Osteocyte (in vitro differentiated cells): ENCODE measurements around the gene C10orf90. TPM values are rescaled to one million over a fixed set of nuclear protein-coding genes. Genes with fewer than 3 reads are reported as not detected.

Experiments used
- DNase-seq: peaks from one replicate; pipeline ENCODE4 v3.0.0; 2021; ENCODE audit warnings: mixed read lengths; ENCODE audit not compliant: unreplicated experiment; ENCODE audit errors: extremely low spot score
- H3K27ac Mint-ChIP-seq: one replicate; pipeline ENCODE4 v1.8.0; 2021; ENCODE audit warnings: mild to moderate bottlenecking, mixed read lengths; ENCODE audit not compliant: unreplicated experiment
- H3K27me3 Mint-ChIP-seq: one replicate; pipeline ENCODE4 v1.8.0; 2021; ENCODE audit warnings: mixed read lengths; ENCODE audit not compliant: unreplicated experiment
- H3K36me3 Mint-ChIP-seq: one replicate; pipeline ENCODE4 v1.8.0; 2021; ENCODE audit warnings: mixed read lengths; ENCODE audit not compliant: unreplicated experiment
- H3K4me1 Mint-ChIP-seq: one replicate; pipeline ENCODE4 v1.8.0; 2021; ENCODE audit warnings: mixed read lengths; ENCODE audit not compliant: unreplicated experiment
- H3K4me3 Mint-ChIP-seq: one replicate; pipeline ENCODE4 v1.8.0; 2021; ENCODE audit warnings: mild to moderate bottlenecking, moderate library complexity, mixed read lengths; ENCODE audit not compliant: unreplicated experiment
- H3K9me3 Mint-ChIP-seq: one replicate; pipeline ENCODE4 v1.8.0; 2021; ENCODE audit warnings: mixed read lengths; ENCODE audit not compliant: unreplicated experiment
- total RNA-seq: library from RNA; stranded (reverse); gene quantifications from 2 replicates; pipeline ENCODE4 v1.2.1, GENCODE V29; 2021
- TF ChIP-seq, protein P1 (sequence below): fragments of 200-600 bp; sonication (generic); IDR thresholded peaks from 2 replicates; pipeline ENCODE4 v1.5.0; 2021; ENCODE audit warnings: antibody characterized with exemption, mild to moderate bottlenecking, moderate library complexity

C10orf90 gene
- total RNA-seq, 1 donor from 2014 or later = not detected

DNA sequence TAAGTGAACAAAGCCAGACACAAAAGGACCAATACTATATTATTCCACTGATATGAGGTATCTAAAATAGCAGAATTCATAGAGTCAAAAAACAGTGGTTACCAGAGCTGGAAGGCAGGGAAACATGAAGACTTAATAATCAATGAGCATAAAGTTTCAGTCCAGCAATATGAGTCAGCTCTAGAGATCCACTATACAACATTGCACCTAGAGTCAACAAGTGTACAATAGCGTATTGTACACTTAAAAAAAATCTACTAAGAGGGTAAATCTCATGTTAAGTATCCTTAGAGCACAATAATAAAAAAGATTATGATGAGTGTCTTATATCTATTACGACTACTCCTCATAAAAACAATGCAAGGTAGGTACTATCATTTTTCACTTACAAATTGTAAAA is 36.1 kb downstream of the C10orf90 start:
- Mint-ChIP-seq H3K27ac (no peak overlapping the region), H3K36me3 (no peaks in the 10 kb centered on the region), H3K4me3 (no peak overlapping the region), H3K4me1 (no peaks in the 10 kb centered on the region), H3K27me3 (peaks cover 11% of the 10 kb centered on the region), H3K9me3 (no peaks in the 10 kb centered on the region)
- no peak for DNase-seq
- TF ChIP-seq, protein P1, sequence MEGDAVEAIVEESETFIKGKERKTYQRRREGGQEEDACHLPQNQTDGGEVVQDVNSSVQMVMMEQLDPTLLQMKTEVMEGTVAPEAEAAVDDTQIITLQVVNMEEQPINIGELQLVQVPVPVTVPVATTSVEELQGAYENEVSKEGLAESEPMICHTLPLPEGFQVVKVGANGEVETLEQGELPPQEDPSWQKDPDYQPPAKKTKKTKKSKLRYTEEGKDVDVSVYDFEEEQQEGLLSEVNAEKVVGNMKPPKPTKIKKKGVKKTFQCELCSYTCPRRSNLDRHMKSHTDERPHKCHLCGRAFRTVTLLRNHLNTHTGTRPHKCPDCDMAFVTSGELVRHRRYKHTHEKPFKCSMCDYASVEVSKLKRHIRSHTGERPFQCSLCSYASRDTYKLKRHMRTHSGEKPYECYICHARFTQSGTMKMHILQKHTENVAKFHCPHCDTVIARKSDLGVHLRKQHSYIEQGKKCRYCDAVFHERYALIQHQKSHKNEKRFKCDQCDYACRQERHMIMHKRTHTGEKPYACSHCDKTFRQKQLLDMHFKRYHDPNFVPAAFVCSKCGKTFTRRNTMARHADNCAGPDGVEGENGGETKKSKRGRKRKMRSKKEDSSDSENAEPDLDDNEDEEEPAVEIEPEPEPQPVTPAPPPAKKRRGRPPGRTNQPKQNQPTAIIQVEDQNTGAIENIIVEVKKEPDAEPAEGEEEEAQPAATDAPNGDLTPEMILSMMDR = no peak

DNA sequence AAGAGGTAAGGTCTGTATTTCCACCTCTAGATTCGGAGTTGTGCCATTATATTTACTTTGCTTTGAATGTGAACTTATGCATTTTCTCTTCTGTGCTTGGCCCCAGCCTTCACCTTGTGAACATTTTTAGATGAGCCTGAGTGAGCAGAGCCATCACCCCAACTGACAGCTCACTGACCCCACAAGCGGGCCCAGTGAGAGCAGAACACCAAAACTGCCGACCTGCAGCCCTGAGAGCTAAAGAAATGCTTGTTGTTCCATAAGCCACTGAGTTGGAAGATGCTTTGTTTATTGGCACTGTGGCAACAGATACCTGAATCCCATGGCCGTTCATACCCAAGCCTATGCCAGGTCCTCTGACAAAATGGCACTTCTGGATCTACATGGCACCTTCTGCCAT is 37.8 kb downstream of the C10orf90 start:
- Mint-ChIP-seq H3K4me3 (no peak overlapping the region), H3K27ac (no peak overlapping the region), H3K9me3 (no peaks in the 10 kb centered on the region), H3K27me3 (peaks cover 15% of the 10 kb centered on the region), H3K36me3 (no peaks in the 10 kb centered on the region), H3K4me1 (no peaks in the 10 kb centered on the region)
- no peak for DNase-seq
- TF ChIP-seq, protein P1 = no peak

DNA sequence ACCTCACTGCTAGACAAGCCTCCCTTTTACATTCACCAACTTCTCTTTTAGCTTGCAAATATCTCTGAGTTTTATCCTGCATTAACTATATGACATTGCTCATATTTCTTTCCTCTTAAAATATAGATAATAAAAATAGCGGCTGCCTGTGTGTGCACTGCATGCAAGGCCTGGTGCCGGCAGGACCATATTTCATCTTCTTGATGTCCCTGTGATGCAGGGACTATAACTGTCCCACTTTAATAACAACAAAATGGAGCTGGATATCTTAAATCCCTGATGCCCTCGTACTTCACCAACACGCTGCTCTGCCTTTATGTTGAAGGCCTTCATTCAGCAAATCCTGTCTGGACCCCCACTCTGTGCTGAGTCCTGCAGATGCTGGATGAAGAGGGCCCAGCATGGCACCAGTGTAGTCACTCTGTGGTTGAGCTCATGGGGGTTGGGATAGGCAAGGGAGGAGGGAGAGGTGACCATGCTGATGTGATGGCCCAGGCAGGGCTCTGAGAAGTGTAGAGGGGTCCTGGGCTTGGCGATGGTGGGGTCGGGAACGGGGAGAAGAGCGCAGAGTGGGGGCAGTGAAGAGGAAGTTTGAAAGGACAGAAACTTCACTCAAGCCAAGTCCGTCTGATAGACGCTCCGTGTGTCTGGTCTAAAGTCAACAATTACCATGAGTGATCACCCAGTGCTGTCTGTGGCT is 40.4 kb downstream of the C10orf90 start:
- Mint-ChIP-seq H3K4me1 (no peaks in the 10 kb centered on the region), H3K36me3 (no peaks in the 10 kb centered on the region), H3K9me3 (no peaks in the 10 kb centered on the region), H3K27ac (no peak overlapping the region), H3K27me3 (peaks cover 15% of the 10 kb centered on the region), H3K4me3 (no peak overlapping the region)
- DNase-seq = no peak
- TF ChIP-seq, protein P1 = no peak

DNA sequence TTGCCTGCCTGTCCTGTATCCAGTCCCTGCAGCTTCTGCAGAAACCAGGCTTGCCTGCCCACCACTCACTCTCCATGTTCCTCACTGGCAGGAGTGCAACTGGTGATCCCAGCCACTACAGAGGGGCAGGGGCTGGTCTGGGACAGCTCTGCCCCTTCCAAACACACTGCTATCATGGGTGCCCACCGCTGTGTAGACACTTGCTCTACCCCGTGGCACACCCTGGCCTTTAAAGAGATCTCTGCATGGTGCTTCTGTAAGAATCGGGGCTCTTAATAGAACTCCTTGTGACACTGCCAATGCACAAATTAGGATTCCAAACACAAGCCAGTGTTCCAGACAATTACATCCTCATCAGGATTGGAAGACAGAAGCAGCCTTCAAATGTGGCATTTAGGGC is 41.7 kb downstream of the C10orf90 start:
- Mint-ChIP-seq H3K27ac (no peak overlapping the region), H3K36me3 (no peaks in the 10 kb centered on the region), H3K4me3 (no peak overlapping the region), H3K27me3 (peaks cover 15% of the 10 kb centered on the region), H3K9me3 (no peaks in the 10 kb centered on the region), H3K4me1 (no peaks in the 10 kb centered on the region)
- TF ChIP-seq, protein P1 = no peak
- DNase-seq = no peak

DNA sequence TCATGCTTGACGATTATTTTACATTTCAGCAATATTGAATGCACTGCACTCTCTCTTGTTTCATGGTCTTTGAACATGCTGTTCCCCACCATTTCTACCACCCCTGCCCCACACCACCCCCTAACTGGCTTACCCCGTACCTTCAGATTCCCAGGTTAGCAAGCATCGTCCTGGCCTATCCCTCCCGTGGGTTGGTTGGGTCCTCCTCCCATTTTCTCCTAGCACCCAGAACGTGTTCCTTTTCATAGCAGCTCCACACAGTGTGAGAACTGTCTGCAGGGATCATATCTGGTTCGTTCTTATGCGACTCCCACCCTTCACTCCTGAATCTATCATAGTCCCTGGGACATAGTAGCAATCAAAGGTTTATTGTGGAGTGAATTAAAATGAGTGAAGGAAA is 48.6 kb downstream of the C10orf90 start:
- H3K9me3 Mint-ChIP-seq = no peaks in the 10 kb centered on the region
- H3K27ac Mint-ChIP-seq = no peak overlapping the region
- TF ChIP-seq, protein P1 = no peak
- H3K27me3 Mint-ChIP-seq = peaks cover 3% of the 10 kb centered on the region
- no peak overlapping the region for H3K4me3 Mint-ChIP-seq
- peaks cover 4% of the 10 kb centered on the region for H3K4me1 Mint-ChIP-seq
- H3K36me3 Mint-ChIP-seq = no peaks in the 10 kb centered on the region
- DNase-seq = no peak
